ENCODE results near the gene RFESD. TPM values are rescaled to one million over a fixed set of nuclear protein-coding genes. Genes with fewer than 3 reads are reported as not detected.

Gene RFESD
- total and polyA plus RNA-seq, 2 of the 4 experiments (the other 2 are of a cell fraction), result 1.5 to 2.7 TPM

- H3K56ac ChIP-seq (ENCODE audit: extremely low read depth, insufficient read depth, low read length), result no peak overlapping the region
- H2AFZ ChIP-seq (replicated peaks; ENCODE audit: low read length, poor library complexity), result no peak overlapping the region
- TF ChIP-seq MAFK (IDR thresholded peaks at IDR 0.05; ENCODE audit: low read depth, low read length) (no peak), MAZ (IDR thresholded peaks at IDR 0.05; ENCODE audit: borderline replicate concordance, low read depth, low read length) (no peak), RCOR1 (IDR thresholded peaks at IDR 0.05; ENCODE audit: insufficient replicate concordance, low read length) (no peak), MXI1 (IDR thresholded peaks at IDR 0.05; ENCODE audit: borderline replicate concordance, low read depth, low read length) (no peak), CTCF (conservative IDR thresholded peaks at IDR 0.05; ENCODE audit: low read depth, low read length) (no peak), CEBPB (IDR thresholded peaks at IDR 0.05; ENCODE audit: low read depth, low read length) (no peak), NFE2L2 (IDR thresholded peaks at IDR 0.05; ENCODE audit: low read depth, low read length) (no peak), CHD1 (IDR thresholded peaks at IDR 0.05; ENCODE audit: low read depth, low read length) (no peak), BHLHE40 (IDR thresholded peaks at IDR 0.05; ENCODE audit: low read depth, low read length) (no peak), SMC3 (IDR thresholded peaks at IDR 0.05; ENCODE audit: low read depth, low read length) (no peak), RAD21 (IDR thresholded peaks at IDR 0.05; ENCODE audit: low read length) (no peak)
- TF ChIP-seq, protein P1, sequence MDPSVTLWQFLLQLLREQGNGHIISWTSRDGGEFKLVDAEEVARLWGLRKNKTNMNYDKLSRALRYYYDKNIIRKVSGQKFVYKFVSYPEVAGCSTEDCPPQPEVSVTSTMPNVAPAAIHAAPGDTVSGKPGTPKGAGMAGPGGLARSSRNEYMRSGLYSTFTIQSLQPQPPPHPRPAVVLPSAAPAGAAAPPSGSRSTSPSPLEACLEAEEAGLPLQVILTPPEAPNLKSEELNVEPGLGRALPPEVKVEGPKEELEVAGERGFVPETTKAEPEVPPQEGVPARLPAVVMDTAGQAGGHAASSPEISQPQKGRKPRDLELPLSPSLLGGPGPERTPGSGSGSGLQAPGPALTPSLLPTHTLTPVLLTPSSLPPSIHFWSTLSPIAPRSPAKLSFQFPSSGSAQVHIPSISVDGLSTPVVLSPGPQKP (IDR thresholded peaks at IDR 0.05; ENCODE audit: borderline replicate concordance, low read depth, low read length), result no peak
- H3K4me2 ChIP-seq (ENCODE audit: low read depth, low read length), result no peak overlapping the region
- no peak overlapping the region for H3K4ac ChIP-seq (ENCODE audit: low read depth, low read length)
- H2AK9ac ChIP-seq (replicated peaks; ENCODE audit: low read depth, low read length, poor library complexity), result no peak overlapping the region
- no peak overlapping the region for H4K8ac ChIP-seq (ENCODE audit: low read depth in 2 of 2, low read length in 2 of 2)
- H2BK20ac ChIP-seq (ENCODE audit: low read depth, low read length), result no peak overlapping the region
- no peaks in the 10 kb centered on the region for H3K9me3 ChIP-seq (ENCODE audit: control insufficient read depth, insufficient read depth, low read length)
- no peak overlapping the region for H2BK15ac ChIP-seq (ENCODE audit: low read depth, low read length)
- ATAC-seq (ENCODE audit: low read depth) (no peak), DNase-seq (no peak)
- no TSS peak for BruUV-seq (replicated peaks)
- POLR2A ChIA-PET (ENCODE audit: unreplicated experiment), result no interaction called here
- H3K9me1 ChIP-seq (ENCODE audit: insufficient read depth, low read length), result no peaks in the 10 kb centered on the region
- H3K4me3 ChIP-seq (ENCODE audit: insufficient read depth, low read depth, low read length), result no peak overlapping the region
- dilution Hi-C loops (cut with HindIII; ENCODE audit: low sequenced_read_pairs, unreplicated experiment), result no loop called here
- H3K4me1 ChIP-seq (ENCODE audit: control insufficient read depth, insufficient read depth, low read length), result no peaks in the 10 kb centered on the region
- no peaks in the 10 kb centered on the region for H3K27me3 ChIP-seq (ENCODE audit: control insufficient read depth, insufficient read depth, low read length)
- H4K5ac ChIP-seq (ENCODE audit: low read depth, low read length), result no peak overlapping the region
- H4K20me1 ChIP-seq (ENCODE audit: insufficient read depth, low read length), result no peaks in the 10 kb centered on the region
- H2BK5ac ChIP-seq (ENCODE audit: low read depth, low read length, poor library complexity, severe bottlenecking), result no peak overlapping the region
- CTCF ChIA-PET, result interaction anchor here (1.0 kb wide), 1 partner anchor 189 kb away, joined by 3 read pairs; no protein-coding TSS in a partner anchor
- 100% methylated on average over 1 of the region's 1 CpG; no CpG with 5 or more reads in 1 of the 2 experiments for WGBS, 2 experiments (ENCODE audit: extremely low coverage in 2 of 2, insufficient read length in 1 of 2)
- H3K27ac ChIP-seq (ENCODE audit: insufficient read depth, low read length), result no peak overlapping the region
- H3K36me3 ChIP-seq (ENCODE audit: control insufficient read depth, insufficient read depth, low read length), result no peaks in the 10 kb centered on the region
- no peak overlapping the region for H3K9ac ChIP-seq (ENCODE audit: low read depth, low read length)
- no peak overlapping the region for H3K23ac ChIP-seq (ENCODE audit: low read depth, low read length)
- no peak overlapping the region for H4K91ac ChIP-seq (ENCODE audit: insufficient read depth, low read depth, low read length)
- no peak overlapping the region for H2AK5ac ChIP-seq (ENCODE audit: low read depth, low read length)
- H2BK120ac ChIP-seq (ENCODE audit: low read depth, low read length), result no peak overlapping the region
- intact Hi-C loops (cut with micrococcal nuclease), result no loop called here
- H3K14ac ChIP-seq (replicated peaks; ENCODE audit: low read depth, low read length), result no peak overlapping the region
- no peak overlapping the region for H3K18ac ChIP-seq (ENCODE audit: low read depth, low read length)
- in situ Hi-C loops (cut with MboI; ENCODE audit: low sequenced_read_pairs), result no loop called here
- no peaks in the 10 kb centered on the region for H3K79me1 ChIP-seq (ENCODE audit: low read depth in 1 of 2, low read length in 2 of 2)
Observed at GRCh38 chr5:95652849-95653248, 6.3 kb downstream of the RFESD start.

Data from IMR-90 (cell line).